CD14-positive monocyte (primary cell): ENCODE measurements around the gene PPP1R15B. TPM values are rescaled to one million over a fixed set of nuclear protein-coding genes. Genes with fewer than 3 reads are reported as not detected.
A peak's percentile ranks its signal among the peaks of the same experiment; 100 is the strongest.

Source experiments
- DNase-seq, 3 donors: peaks; one replicate each; pipeline ENCODE4 v3.0.0-alpha.2; 2011 to 2022
- H2AFZ ChIP-seq: 2 replicates; pipeline ENCODE4 v1.6.0; 2012; ENCODE audit warnings: mild to moderate bottlenecking, low read depth, low read length, inconsistent platforms; ENCODE audit not compliant: insufficient read depth, poor library complexity, severe bottlenecking
- H3K27ac ChIP-seq, 2 donors: 1 replicate in 1 of 2; 2 replicates in 1 of 2; pipeline ENCODE4 v1.5.1; 2012 to 2013; ENCODE audit warnings: low read length in 2 of 2, control low read depth in 1 of 2, inconsistent platforms in 1 of 2, low read depth in 1 of 2, mild to moderate bottlenecking in 1 of 2
- H3K27me3 ChIP-seq, 2 donors: one replicate each; pipeline versions ENCODE4 v1.6.0 to v1.6.1; 2011 to 2013; ENCODE audit warnings: low read length in 2 of 2; ENCODE audit not compliant: control insufficient read depth in 2 of 2, insufficient read depth in 2 of 2
- H3K36me3 ChIP-seq, 2 donors: replicated peaks in 1 of 2; 1 replicate in 1 of 2; 2 replicates in 1 of 2; pipeline versions ENCODE4 v1.5.1 to v1.6.1; 2012 to 2013; ENCODE audit warnings: low read length in 2 of 2, control low read depth in 1 of 2, inconsistent platforms in 1 of 2, mild to moderate bottlenecking in 1 of 2; ENCODE audit not compliant: insufficient read depth in 2 of 2, control insufficient read depth in 1 of 2
- H3K4me1 ChIP-seq, 2 donors: 1 replicate in 1 of 2; 2 replicates in 1 of 2; pipeline versions ENCODE4 v1.5.1 to v1.6.1; 2012 to 2013; ENCODE audit warnings: low read length in 2 of 2, control low read depth in 1 of 2, inconsistent platforms in 1 of 2, mild to moderate bottlenecking in 1 of 2, moderate library complexity in 1 of 2; ENCODE audit not compliant: insufficient read depth in 2 of 2, control insufficient read depth in 1 of 2
- H3K4me2 ChIP-seq: replicated peaks from 2 replicates; pipeline ENCODE3; 2012; ENCODE audit warnings: low read length, moderate library complexity, mild to moderate bottlenecking; ENCODE audit not compliant: poor library complexity, severe bottlenecking; ENCODE audit errors: extremely low read depth
- H3K4me3 ChIP-seq, 3 experiments: fragments of 200-600 bp in 1 of 3; sonication (generic) in 1 of 3; replicated peaks in 1 of 3; 1 replicate in 2 of 3; 2 replicates in 1 of 3; pipeline ENCODE4 v1.5.1; 2011 to 2013; ENCODE audit warnings: low read length in 3 of 3, mild to moderate bottlenecking in 3 of 3, control low read depth in 2 of 3, low read depth in 2 of 3, inconsistent platforms in 1 of 3, moderate library complexity in 1 of 3
- H3K79me2 ChIP-seq: 2 replicates; pipeline ENCODE4 v1.6.0; 2012; ENCODE audit warnings: mild to moderate bottlenecking, control low read depth, inconsistent platforms, low read length, moderate library complexity; ENCODE audit not compliant: insufficient read depth
- H3K9ac ChIP-seq: 2 replicates; pipeline ENCODE4 v1.6.0; 2017; ENCODE audit warnings: low read length, mild to moderate bottlenecking; ENCODE audit not compliant: insufficient read depth, poor library complexity, severe bottlenecking
- H3K9me3 ChIP-seq, 2 donors: replicated peaks in 1 of 2; 1 replicate in 1 of 2; 2 replicates in 1 of 2; pipeline versions ENCODE4 v1.5.1 to v1.6.1; 2012 to 2013; ENCODE audit warnings: low read length in 2 of 2, control low read depth in 1 of 2; ENCODE audit not compliant: control insufficient read depth in 1 of 2, insufficient read depth in 1 of 2
- H4K20me1 ChIP-seq: 2 replicates; pipeline ENCODE4 v1.6.0; 2012; ENCODE audit warnings: mild to moderate bottlenecking, low read length, control low read depth, moderate library complexity; ENCODE audit not compliant: insufficient read depth
- H3K27ac Mint-ChIP-seq, 7 donors: one replicate each; pipeline ENCODE4 v1.8.0; 2020; ENCODE audit warnings: mild to moderate bottlenecking in 7 of 7, mixed read lengths in 7 of 7, moderate library complexity in 6 of 7, inconsistent platforms in 2 of 7
- H3K27me3 Mint-ChIP-seq, 3 donors: one replicate each; pipeline ENCODE4 v1.8.0; 2021 to 2022; ENCODE audit warnings: low read depth in 3 of 3, mild to moderate bottlenecking in 3 of 3, mixed read lengths in 3 of 3, moderate library complexity in 3 of 3, inconsistent platforms in 1 of 3
- H3K36me3 Mint-ChIP-seq, 2 donors: one replicate each; pipeline ENCODE4 v1.8.0; 2020; ENCODE audit warnings: mixed read lengths in 2 of 2, inconsistent platforms in 1 of 2, mild to moderate bottlenecking in 1 of 2
- H3K4me1 Mint-ChIP-seq: one replicate; pipeline ENCODE4 v1.8.0; 2020; ENCODE audit warnings: mild to moderate bottlenecking, mixed read lengths
- H3K4me3 Mint-ChIP-seq, 2 donors: one replicate each; pipeline ENCODE4 v1.8.0; 2020; ENCODE audit warnings: mild to moderate bottlenecking in 2 of 2, mixed read lengths in 2 of 2, moderate library complexity in 1 of 2
- H3K9me3 Mint-ChIP-seq, 7 donors: one replicate each; pipeline ENCODE4 v1.8.0; 2020 to 2022; ENCODE audit warnings: mixed read lengths in 7 of 7, mild to moderate bottlenecking in 6 of 7, moderate library complexity in 6 of 7, inconsistent platforms in 2 of 7
- WGBS: methylation state at CpG from one replicate; pipeline ENCODE4 v1.1.5; 2013; ENCODE audit warnings: missing lambda C conversion rate; ENCODE audit not compliant: insufficient coverage; 5-methylcytosine and 5-hydroxymethylcytosine counted together
- intact Hi-C, 2 donors: fragments of 100-400 bp; cut with micrococcal nuclease; formaldehyde crosslinking; loops; one replicate each; pipeline versions ENCODE4 v1.15.0 to v1.15.1; 2023
- polyA plus RNA-seq, 3 donors: library from polyadenylated mRNA; depleted of rRNA in 1 of 3; unstranded in 2 of 3; stranded (reverse) in 1 of 3; fragments of 300-500 nt in 2 of 3; fragments of >200 nt in 1 of 3; fragmentation: Illumina TruSeq in 2 of 3; gene quantifications; 1 replicate in 2 of 3; 2 replicates in 1 of 3; pipeline ENCODE4 v1.2.3, GENCODE V29; 2012 to 2021
- TF ChIP-seq, protein P1 (sequence below): fragments of 200-600 bp; IDR thresholded peaks from one replicate; pipeline ENCODE4 v1.8.0; 2022; ENCODE audit warnings: antibody characterized with exemption, mild to moderate bottlenecking

PPP1R15B gene
- polyA plus RNA-seq, 3 donors = 31.1 to 117 (median 31.8) TPM

DNA sequence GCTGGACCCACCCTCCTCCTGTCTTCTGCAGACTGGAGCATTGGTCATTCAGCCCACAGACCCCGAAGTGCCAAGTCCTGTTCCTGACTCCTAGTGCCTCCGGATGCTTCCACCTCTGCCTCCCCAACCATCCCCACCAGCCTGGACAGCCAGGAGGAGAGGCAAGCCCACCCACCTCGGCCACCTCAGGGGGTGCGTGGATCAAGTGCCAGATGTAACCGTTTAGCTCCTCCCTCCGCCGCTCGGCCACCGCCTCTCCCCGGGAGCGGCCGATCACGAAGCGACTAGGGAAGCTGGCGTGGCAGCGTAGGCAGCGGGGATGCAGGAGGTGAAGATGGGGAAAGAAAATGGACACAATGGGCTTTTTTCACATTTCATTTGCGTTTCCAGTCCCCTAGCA lies 18.1 kb upstream of the PPP1R15B start:
- Mint-ChIP-seq H3K4me1 (peaks cover 33% of the 10 kb centered on the region), H3K4me3 (no peak overlapping the region), H3K9me3 (peaks cover 0 to 2% (median 0%) of the 10 kb centered on the region in 7 donors), H3K27ac (peak overlapping the region in 1 of 7 donors; percentile 82), H3K27me3 (peaks cover 0 to 8% (median 1%) of the 10 kb centered on the region in 3 donors), H3K36me3 (peaks cover 19 to 28% of the 10 kb centered on the region in 2 donors)
- Histone ChIP-seq H3K4me2 (no peak overlapping the region), H4K20me1 (no peaks in the 10 kb centered on the region), H3K79me2 (no peaks in the 10 kb centered on the region), H3K4me1 (peaks cover 23 to 29% of the 10 kb centered on the region in 2 donors), H3K27ac (no peak overlapping the region), H3K36me3 (no peaks in the 10 kb centered on the region), H3K9ac (no peak overlapping the region), H2AFZ (no peak overlapping the region), H3K4me3 (no peak overlapping the region), H3K9me3 (no peaks in the 10 kb centered on the region), H3K27me3 (no peaks in the 10 kb centered on the region)
- 94% methylated on average over 8 of the region's 18 CpGs for WGBS
- DNase-seq = no peak
- intact Hi-C loops = no loop called here
- TF ChIP-seq, protein P1, sequence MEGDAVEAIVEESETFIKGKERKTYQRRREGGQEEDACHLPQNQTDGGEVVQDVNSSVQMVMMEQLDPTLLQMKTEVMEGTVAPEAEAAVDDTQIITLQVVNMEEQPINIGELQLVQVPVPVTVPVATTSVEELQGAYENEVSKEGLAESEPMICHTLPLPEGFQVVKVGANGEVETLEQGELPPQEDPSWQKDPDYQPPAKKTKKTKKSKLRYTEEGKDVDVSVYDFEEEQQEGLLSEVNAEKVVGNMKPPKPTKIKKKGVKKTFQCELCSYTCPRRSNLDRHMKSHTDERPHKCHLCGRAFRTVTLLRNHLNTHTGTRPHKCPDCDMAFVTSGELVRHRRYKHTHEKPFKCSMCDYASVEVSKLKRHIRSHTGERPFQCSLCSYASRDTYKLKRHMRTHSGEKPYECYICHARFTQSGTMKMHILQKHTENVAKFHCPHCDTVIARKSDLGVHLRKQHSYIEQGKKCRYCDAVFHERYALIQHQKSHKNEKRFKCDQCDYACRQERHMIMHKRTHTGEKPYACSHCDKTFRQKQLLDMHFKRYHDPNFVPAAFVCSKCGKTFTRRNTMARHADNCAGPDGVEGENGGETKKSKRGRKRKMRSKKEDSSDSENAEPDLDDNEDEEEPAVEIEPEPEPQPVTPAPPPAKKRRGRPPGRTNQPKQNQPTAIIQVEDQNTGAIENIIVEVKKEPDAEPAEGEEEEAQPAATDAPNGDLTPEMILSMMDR = no peak

DNA sequence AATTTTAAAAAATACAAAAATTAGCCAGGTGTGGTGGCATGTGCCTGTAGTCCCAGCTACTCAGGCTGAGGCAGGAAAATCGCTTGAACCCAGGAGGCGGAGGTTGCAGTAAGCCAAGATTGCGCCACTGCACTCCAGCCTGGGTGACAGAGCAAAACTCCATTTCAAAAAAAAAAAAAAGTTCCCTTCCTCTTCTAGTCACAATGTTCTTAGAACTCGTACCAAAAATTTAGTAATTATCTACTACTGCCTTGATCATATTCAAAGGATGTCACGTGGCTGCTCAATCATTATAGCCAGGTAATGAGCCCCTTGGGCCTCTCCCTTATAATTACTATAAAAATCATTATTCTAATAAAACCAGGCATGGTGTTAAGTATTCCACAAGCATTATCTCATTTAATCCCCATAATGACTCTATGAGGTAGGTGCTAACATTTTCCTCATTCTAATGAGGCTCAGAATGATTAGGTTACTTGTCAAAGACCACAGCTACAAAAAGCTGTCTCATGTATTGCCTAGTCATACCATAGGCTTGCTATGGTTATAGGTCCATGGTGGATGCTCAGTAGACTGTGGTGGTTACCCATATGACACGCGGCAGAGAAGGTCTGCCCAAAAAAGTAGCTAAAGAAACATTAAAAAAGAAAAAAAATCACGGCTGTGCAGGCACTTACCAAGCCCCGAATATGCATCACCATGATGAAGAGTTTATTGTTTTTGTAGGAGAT lies 15.5 kb upstream of the PPP1R15B start:
- Histone ChIP-seq H3K79me2 (no peaks in the 10 kb centered on the region), H3K36me3 (no peaks in the 10 kb centered on the region), H3K9me3 (no peaks in the 10 kb centered on the region), H3K27ac (peak overlapping the region; percentile 57 to 77), H2AFZ (no peak overlapping the region), H3K4me2 (peak overlapping the region; percentile 46), H3K4me3 (peak overlapping the region in 1 of 3 experiments; percentile 37), H4K20me1 (no peaks in the 10 kb centered on the region), H3K9ac (no peak overlapping the region), H3K27me3 (no peaks in the 10 kb centered on the region), H3K4me1 (peaks cover 22 to 25% of the 10 kb centered on the region in 2 donors)
- TF ChIP-seq, protein P1 = no peak
- Mint-ChIP-seq H3K4me3 (peak overlapping the region in 1 of 2 donors; percentile 53), H3K36me3 (peaks cover 11 to 19% of the 10 kb centered on the region in 2 donors), H3K4me1 (peaks cover 26% of the 10 kb centered on the region), H3K9me3 (peaks cover 0 to 2% (median 0%) of the 10 kb centered on the region in 7 donors), H3K27ac (peak overlapping the region; percentile 65 to 93 (median 91)), H3K27me3 (peaks cover 0 to 2% (median 0%) of the 10 kb centered on the region in 3 donors)
- intact Hi-C loops = no loop called here
- DNase-seq = peak in 2 of 3 donors; percentile 49 to 61
- 0% methylated on average over 1 of the region's 9 CpGs for WGBS
